CD8-positive, alpha-beta memory T cell (primary cell): ENCODE measurements around the gene PPT2. TPM values are rescaled to one million over a fixed set of nuclear protein-coding genes. Genes with fewer than 3 reads are reported as not detected.

Experiments
- CTCF ChIA-PET: fragments of 350-600 bp; sonication (Branson Sonifier 250); formaldehyde crosslinking; loops from one replicate; lab custom pipeline; 2021; ENCODE audit warnings: antibody characterized with exemption; lab: Charles Lee
- POLR2A ChIA-PET: fragments of 350-600 bp; sonication (Branson Sonifier 250); formaldehyde crosslinking; loops from one replicate; lab custom pipeline; 2021; ENCODE audit warnings: antibody characterized with exemption; lab: Charles Lee
- DNase-seq, 5 donors: peaks; one replicate each; pipeline versions ENCODE4 v3.0.0 to v3.0.0-alpha.2; 2020 to 2022; ENCODE audit warnings: mixed read lengths in 1 of 5
- H3K27ac ChIP-seq: one replicate; pipeline ENCODE4 v1.7.0; 2013; ENCODE audit warnings: low read depth, mild to moderate bottlenecking, low read length, moderate library complexity
- H3K27me3 ChIP-seq: 2 replicates; pipeline ENCODE4 v1.7.0; 2013; ENCODE audit warnings: low read length, mild to moderate bottlenecking; ENCODE audit not compliant: insufficient read depth, poor library complexity, severe bottlenecking
- H3K36me3 ChIP-seq: 2 replicates; pipeline ENCODE4 v1.7.0; 2013; ENCODE audit warnings: mild to moderate bottlenecking, low read length, moderate library complexity; ENCODE audit not compliant: insufficient read depth
- H3K4me1 ChIP-seq: 2 replicates; pipeline ENCODE4 v1.7.0; 2013; ENCODE audit warnings: mild to moderate bottlenecking, low read length, moderate library complexity; ENCODE audit not compliant: insufficient read depth
- H3K4me3 ChIP-seq: 2 replicates; pipeline ENCODE4 v1.7.0; 2013; ENCODE audit warnings: mild to moderate bottlenecking, low read length
- H3K9me3 ChIP-seq: 2 replicates; pipeline ENCODE4 v1.7.0; 2013; ENCODE audit warnings: mild to moderate bottlenecking, low read length
- H3K27ac Mint-ChIP-seq, 8 donors: one replicate each; pipeline ENCODE4 v1.8.0; 2020 to 2021; ENCODE audit warnings: mixed read lengths in 8 of 8, mild to moderate bottlenecking in 6 of 8, inconsistent platforms in 3 of 8, moderate library complexity in 3 of 8
- H3K27me3 Mint-ChIP-seq, 2 donors: one replicate each; pipeline ENCODE4 v1.8.0; 2020 to 2021; ENCODE audit warnings: mixed read lengths in 2 of 2, mild to moderate bottlenecking in 1 of 2, moderate library complexity in 1 of 2
- H3K36me3 Mint-ChIP-seq, 3 donors: one replicate each; pipeline ENCODE4 v1.8.0; 2020 to 2021; ENCODE audit warnings: mixed read lengths in 3 of 3, inconsistent platforms in 1 of 3, mild to moderate bottlenecking in 1 of 3
- H3K4me1 Mint-ChIP-seq, 3 donors: one replicate each; pipeline ENCODE4 v1.8.0; 2020 to 2021; ENCODE audit warnings: mixed read lengths in 3 of 3, inconsistent platforms in 1 of 3, mild to moderate bottlenecking in 1 of 3
- H3K4me3 Mint-ChIP-seq, 7 donors: one replicate each; pipeline ENCODE4 v1.8.0; 2020 to 2021; ENCODE audit warnings: mixed read lengths in 7 of 7, mild to moderate bottlenecking in 6 of 7, moderate library complexity in 4 of 7, inconsistent platforms in 2 of 7
- H3K9me3 Mint-ChIP-seq, 5 donors: one replicate each; pipeline ENCODE4 v1.8.0; 2020 to 2022; ENCODE audit warnings: mixed read lengths in 5 of 5, mild to moderate bottlenecking in 3 of 5, moderate library complexity in 2 of 5, inconsistent platforms in 1 of 5
- polyA plus RNA-seq: library from polyadenylated mRNA; unstranded; fragments of 300-500 nt; fragmentation: Illumina TruSeq; gene quantifications from one replicate; pipeline ENCODE4 v1.2.3, GENCODE V29; 2021
- total RNA-seq, 2 experiments: library from RNA; stranded (reverse); gene quantifications; one replicate each; pipeline ENCODE4 v1.2.3, GENCODE V29; 2021

PPT2 gene
- total and polyA plus RNA-seq, 3 experiments from 2014 or later = 10.0 to 19.0 (median 18.8) TPM

- H3K36me3 Mint-ChIP-seq = peaks cover 4 to 34% (median 13%) of the 10 kb centered on the region in 3 donors
- Histone ChIP-seq H3K4me3 (peak overlapping the region; percentile 75), H3K27ac (peak overlapping the region; percentile 93), H3K9me3 (no peaks in the 10 kb centered on the region), H3K27me3 (no peaks in the 10 kb centered on the region), H3K36me3 (no peaks in the 10 kb centered on the region), H3K4me1 (peaks cover 69% of the 10 kb centered on the region)
- no peaks in the 10 kb centered on the region for H3K27me3 Mint-ChIP-seq
- H3K4me1 Mint-ChIP-seq = peaks cover 61 to 85% (median 81%) of the 10 kb centered on the region in 3 donors
- DNase-seq = no peak
- peak overlapping the region; percentile 92 to 99 (median 98) for H3K27ac Mint-ChIP-seq
- ChIA-PET POLR2A (interaction anchor here (0.7 to 4.4 kb wide), 6 partner anchors 14 to 82 kb away, joined by 4 to 20 read pairs (median 6); partner anchors contain the start of genes GPSM3 and PBX2), CTCF (interaction anchor here (0.7 to 2.5 kb wide), 4 partner anchors 14 to 58 kb away, joined by 3 to 16 read pairs (median 6); partner anchors contain the start of gene PBX2)
- H3K9me3 Mint-ChIP-seq = no peaks in the 10 kb centered on the region
- peak overlapping the region; percentile 82 to 99 (median 95) for H3K4me3 Mint-ChIP-seq
These were observed 22.7 kb downstream of the PPT2 start for GRCh38 chr6:32176476-32177182.

GRCh38 chr6:32177183-32177787, 23.3 kb downstream of the PPT2 start:
- no peaks in the 10 kb centered on the region for H3K9me3 Mint-ChIP-seq
- DNase-seq = peak in 1 of 5 donors; percentile 58
- H3K4me3 Mint-ChIP-seq = peak overlapping the region; percentile 82 to 99 (median 95)
- no peaks in the 10 kb centered on the region for H3K27me3 ChIP-seq
- H3K4me1 ChIP-seq = peaks cover 69% of the 10 kb centered on the region
- peak overlapping the region; percentile 75 for H3K4me3 ChIP-seq
- no peaks in the 10 kb centered on the region for H3K36me3 ChIP-seq
- peaks cover 4 to 37% (median 13%) of the 10 kb centered on the region in 3 donors for H3K36me3 Mint-ChIP-seq
- H3K27ac ChIP-seq = peak overlapping the region; percentile 93
- ChIA-PET CTCF (interaction anchor here (0.8 to 2.5 kb wide), 4 partner anchors 13 to 1778 kb away, joined by 4 to 16 read pairs (median 6); partner anchors contain the start of gene PBX2), POLR2A (interaction anchor here (0.9 to 4.4 kb wide), 4 partner anchors 13 to 315 kb away, joined by 3 to 20 read pairs (median 12); partner anchors contain the start of genes GPSM3, NEU1 and PBX2)
- H3K27me3 Mint-ChIP-seq = no peaks in the 10 kb centered on the region
- H3K9me3 ChIP-seq = no peaks in the 10 kb centered on the region
- H3K4me1 Mint-ChIP-seq = peaks cover 61 to 85% (median 80%) of the 10 kb centered on the region in 3 donors
- H3K27ac Mint-ChIP-seq = peak overlapping the region; percentile 92 to 99 (median 98)

GRCh38 chr6:32177788-32178546, 24.0 kb downstream of the PPT2 start, which contains the start of gene RNF5:
Gene RNF5 (plus strand): TSS chr6:32178405. CDS start chr6:32178512, 107 bp downstream.
- H3K27me3 ChIP-seq = no peaks in the 10 kb centered on the region
- H3K36me3 Mint-ChIP-seq = peaks cover 4 to 44% (median 13%) of the 10 kb centered on the region in 3 donors
- no peaks in the 10 kb centered on the region for H3K9me3 Mint-ChIP-seq
- CTCF ChIA-PET = interaction anchor here (0.8 to 2.5 kb wide), 5 partner anchors 12 to 1779 kb away, joined by 3 to 16 read pairs (median 4); partner anchors contain the start of genes GPSM3 and PBX2
- H3K4me1 ChIP-seq = peaks cover 63% of the 10 kb centered on the region
- peak within 1 kb of the TSS; percentile 82 to 99 (median 95) for H3K4me3 Mint-ChIP-seq
- peak within 1 kb of the TSS; percentile 92 to 99 (median 98) for H3K27ac Mint-ChIP-seq
- no peaks in the 10 kb centered on the region for H3K36me3 ChIP-seq
- no peaks in the 10 kb centered on the region for H3K9me3 ChIP-seq
- H3K4me3 ChIP-seq = peak within 1 kb of the TSS; percentile 75
- no peaks in the 10 kb centered on the region for H3K27me3 Mint-ChIP-seq
- DNase-seq = peak; percentile 86 to 99 (median 97)
- POLR2A ChIA-PET = interaction anchor here (0.9 to 4.4 kb wide), 5 partner anchors 12 to 315 kb away, joined by 3 to 20 read pairs (median 17); partner anchors contain the start of genes GPSM3, NEU1 and PBX2
- peaks cover 61 to 79% (median 78%) of the 10 kb centered on the region in 3 donors for H3K4me1 Mint-ChIP-seq
- H3K27ac ChIP-seq = peak within 1 kb of the TSS; percentile 93

GRCh38 chr6:32178547-32179440, 24.9 kb downstream of the PPT2 start:
- Mint-ChIP-seq H3K36me3 (peaks cover 4 to 52% (median 13%) of the 10 kb centered on the region in 3 donors), H3K9me3 (no peaks in the 10 kb centered on the region), H3K4me1 (peaks cover 56 to 73% (median 71%) of the 10 kb centered on the region in 3 donors), H3K4me3 (peak overlapping the region; percentile 82 to 99 (median 95)), H3K27ac (peak overlapping the region; percentile 92 to 99 (median 98)), H3K27me3 (no peaks in the 10 kb centered on the region)
- Histone ChIP-seq H3K36me3 (peaks cover 8% of the 10 kb centered on the region), H3K27me3 (no peaks in the 10 kb centered on the region), H3K4me1 (peaks cover 56% of the 10 kb centered on the region), H3K27ac (peak overlapping the region; percentile 93), H3K4me3 (peak overlapping the region; percentile 75), H3K9me3 (no peaks in the 10 kb centered on the region)
- DNase-seq = no peak
- POLR2A ChIA-PET = interaction anchor here (2.4 to 4.4 kb wide), 3 partner anchors 11 to 17 kb away, joined by 17 to 20 read pairs (median 17); partner anchors contain the start of genes GPSM3 and PBX2
- CTCF ChIA-PET = interaction anchor here (0.7 to 2.1 kb wide), 4 partner anchors 10 to 24 kb away, joined by 3 to 19 read pairs (median 4); partner anchors contain the start of gene GPSM3

GRCh38 chr6:32179766-32180405, 25.9 kb downstream of the PPT2 start:
- H3K27me3 Mint-ChIP-seq = no peaks in the 10 kb centered on the region
- peak overlapping the region in 6 of 7 donors; percentile 35 to 99 (median 76) for H3K4me3 Mint-ChIP-seq
- peaks cover 4 to 59% (median 13%) of the 10 kb centered on the region in 3 donors for H3K36me3 Mint-ChIP-seq
- H3K4me1 ChIP-seq = peaks cover 45% of the 10 kb centered on the region
- H3K36me3 ChIP-seq = peaks cover 8% of the 10 kb centered on the region
- peaks cover 47 to 66% (median 60%) of the 10 kb centered on the region in 3 donors for H3K4me1 Mint-ChIP-seq
- no peak overlapping the region for H3K4me3 ChIP-seq
- no peaks in the 10 kb centered on the region for H3K27me3 ChIP-seq
- POLR2A ChIA-PET = interaction anchor here (1.4 to 4.4 kb wide), 3 partner anchors 10 to 16 kb away, joined by 4 to 20 read pairs (median 17); partner anchors contain the start of gene PBX2
- H3K27ac ChIP-seq = peak overlapping the region; percentile 93
- no peak for DNase-seq
- H3K9me3 ChIP-seq = no peaks in the 10 kb centered on the region
- H3K9me3 Mint-ChIP-seq = no peaks in the 10 kb centered on the region
- CTCF ChIA-PET = interaction anchor here (0.7 to 2.1 kb wide), 2 partner anchors 13 to 15 kb away, joined by 3 to 19 read pairs; partner anchors contain the start of gene GPSM3
- H3K27ac Mint-ChIP-seq = peak overlapping the region in 6 of 8 donors; percentile 53 to 99 (median 97)

- Mint-ChIP-seq H3K27ac (peak overlapping the region in 4 of 8 donors; percentile 62 to 83 (median 78)), H3K4me1 (peaks cover 45 to 64% (median 59%) of the 10 kb centered on the region in 3 donors), H3K9me3 (no peaks in the 10 kb centered on the region), H3K27me3 (peaks cover 0 to 1% of the 10 kb centered on the region in 2 donors), H3K4me3 (peak overlapping the region in 1 of 7 donors; percentile 69), H3K36me3 (peaks cover 4 to 67% (median 19%) of the 10 kb centered on the region in 3 donors)
- Histone ChIP-seq H3K4me1 (peaks cover 42% of the 10 kb centered on the region), H3K27me3 (no peaks in the 10 kb centered on the region), H3K9me3 (no peaks in the 10 kb centered on the region), H3K36me3 (peaks cover 12% of the 10 kb centered on the region), H3K4me3 (no peak overlapping the region), H3K27ac (no peak overlapping the region)
- DNase-seq = no peak
- POLR2A ChIA-PET = interaction anchor here (1.4 kb wide), 1 partner anchor 14 kb away, joined by 4 read pairs; no protein-coding TSS in a partner anchor
- CTCF ChIA-PET = interaction anchor here (1.4 kb wide), 1 partner anchor 13 kb away, joined by 3 read pairs; no protein-coding TSS in a partner anchor
These were observed 27.3 kb downstream of the PPT2 start for GRCh38 chr6:32181148-32181702.
